ENCODE results near the gene LAMP5. TPM values are rescaled to one million over a fixed set of nuclear protein-coding genes. Genes with fewer than 3 reads are reported as not detected.

LAMP5 gene
- total RNA-seq, 5 donors from 2014 or later (not counting 1 experiment from before 2014, with no cell fraction given): not detected

GRCh38 chr20:9514072-9514460, 324 bp upstream of the LAMP5 start:
- Mint-ChIP-seq H3K4me1 (peaks cover 0 to 3% (median 0%) of the 10 kb centered on the region in 3 donors), H3K27ac (no peak overlapping the region), H3K27me3 (peaks cover 51 to 70% of the 10 kb centered on the region in 2 donors), H3K9me3 (no peaks in the 10 kb centered on the region), H3K36me3 (no peaks in the 10 kb centered on the region), H3K4me3 (no peak overlapping the region)
- ChIA-PET POLR2A (no interaction called here), CTCF (no interaction called here)
- peaks cover 22 to 33% of the 10 kb centered on the region in 2 experiments for H3K27me3 ChIP-seq (replicated peaks in 1 of 2; ENCODE audit: control insufficient read depth in 2 of 2, extremely low read depth in 1 of 2, insufficient read depth in 2 of 2, low read length in 1 of 2)
- DNase-seq (no peak), ATAC-seq (replicated peaks in 1 of 4) (no peak)
- no peaks in the 10 kb centered on the region for H3K4me1 ChIP-seq (ENCODE audit: control insufficient read depth in 1 of 2, extremely low read depth in 1 of 2, insufficient read depth in 2 of 2, low read length in 2 of 2)
- no peaks in the 10 kb centered on the region for H3K36me3 ChIP-seq (ENCODE audit: control insufficient read depth in 2 of 2, extremely low read depth in 1 of 2, insufficient read depth in 1 of 2, low read length in 1 of 2)
- no peaks in the 10 kb centered on the region for H3K9me3 ChIP-seq
- no peak overlapping the region for H3K27ac ChIP-seq (ENCODE audit: low read length)
- 13% methylated on average over 2 of the region's 9 CpGs for WGBS (ENCODE audit: insufficient coverage)
- H3K4me3 ChIP-seq (ENCODE audit: control insufficient read depth in 1 of 2, extremely low read depth in 1 of 2, low read length in 1 of 2): no peak overlapping the region

GRCh38 chr20:9515214-9515585, 810 bp downstream of the LAMP5 start:
- H3K9me3 Mint-ChIP-seq: no peaks in the 10 kb centered on the region
- Histone ChIP-seq H3K36me3 (ENCODE audit: control insufficient read depth in 2 of 2, extremely low read depth in 1 of 2, insufficient read depth in 1 of 2, low read length in 1 of 2) (no peaks in the 10 kb centered on the region), H3K9me3 (no peaks in the 10 kb centered on the region), H3K4me1 (ENCODE audit: control insufficient read depth in 1 of 2, extremely low read depth in 1 of 2, insufficient read depth in 2 of 2, low read length in 2 of 2) (no peaks in the 10 kb centered on the region), H3K27ac (ENCODE audit: low read length) (no peak overlapping the region), H3K27me3 (replicated peaks in 1 of 2; ENCODE audit: control insufficient read depth in 2 of 2, extremely low read depth in 1 of 2, insufficient read depth in 2 of 2, low read length in 1 of 2) (peaks cover 17 to 29% of the 10 kb centered on the region in 2 experiments), H3K4me3 (ENCODE audit: control insufficient read depth in 1 of 2, extremely low read depth in 1 of 2, low read length in 1 of 2) (no peak overlapping the region)
- ChIA-PET CTCF (no interaction called here), POLR2A (no interaction called here)
- H3K4me1 Mint-ChIP-seq: peaks cover 0 to 3% (median 0%) of the 10 kb centered on the region in 3 donors
- H3K4me3 Mint-ChIP-seq: no peak overlapping the region
- H3K27ac Mint-ChIP-seq: no peak overlapping the region
- 35% methylated on average over 5 of the region's 13 CpGs for WGBS (ENCODE audit: insufficient coverage)
- H3K27me3 Mint-ChIP-seq: peaks cover 42 to 62% of the 10 kb centered on the region in 2 donors
- no peaks in the 10 kb centered on the region for H3K36me3 Mint-ChIP-seq
- ATAC-seq (replicated peaks in 1 of 4): no peak
- no peak for DNase-seq

GRCh38 chr20:9515741-9516233, 1.4 kb downstream of the LAMP5 start:
- no peaks in the 10 kb centered on the region for H3K4me1 ChIP-seq (ENCODE audit: control insufficient read depth in 1 of 2, extremely low read depth in 1 of 2, insufficient read depth in 2 of 2, low read length in 2 of 2)
- H3K9me3 ChIP-seq: no peaks in the 10 kb centered on the region
- H3K4me3 ChIP-seq (ENCODE audit: control insufficient read depth in 1 of 2, extremely low read depth in 1 of 2, low read length in 1 of 2): no peak overlapping the region
- ChIA-PET CTCF (no interaction called here), POLR2A (no interaction called here)
- H3K27ac ChIP-seq (ENCODE audit: low read length): no peak overlapping the region
- H3K36me3 Mint-ChIP-seq: no peaks in the 10 kb centered on the region
- DNase-seq (no peak), ATAC-seq (replicated peaks in 1 of 4) (no peak)
- H3K27me3 ChIP-seq (replicated peaks in 1 of 2; ENCODE audit: control insufficient read depth in 2 of 2, extremely low read depth in 1 of 2, insufficient read depth in 2 of 2, low read length in 1 of 2): peaks cover 17 to 29% of the 10 kb centered on the region in 2 experiments
- no peak overlapping the region for H3K27ac Mint-ChIP-seq
- WGBS (ENCODE audit: insufficient coverage): 5% methylated on average over 38 of the region's 38 CpGs
- H3K4me3 Mint-ChIP-seq: no peak overlapping the region
- no peaks in the 10 kb centered on the region for H3K9me3 Mint-ChIP-seq
- no peaks in the 10 kb centered on the region for H3K36me3 ChIP-seq (ENCODE audit: control insufficient read depth in 2 of 2, extremely low read depth in 1 of 2, insufficient read depth in 1 of 2, low read length in 1 of 2)
- peaks cover 0 to 3% (median 0%) of the 10 kb centered on the region in 3 donors for H3K4me1 Mint-ChIP-seq
- peaks cover 44 to 62% of the 10 kb centered on the region in 2 donors for H3K27me3 Mint-ChIP-seq

- WGBS (ENCODE audit: insufficient coverage): 10% methylated on average over 27 of the region's 28 CpGs
- no peaks in the 10 kb centered on the region for H3K4me1 ChIP-seq (ENCODE audit: control insufficient read depth in 1 of 2, extremely low read depth in 1 of 2, insufficient read depth in 2 of 2, low read length in 2 of 2)
- H3K9me3 Mint-ChIP-seq: no peaks in the 10 kb centered on the region
- H3K4me1 Mint-ChIP-seq: peaks cover 0 to 3% (median 0%) of the 10 kb centered on the region in 3 donors
- no peaks in the 10 kb centered on the region for H3K36me3 Mint-ChIP-seq
- POLR2A ChIA-PET: no interaction called here
- H3K9me3 ChIP-seq: no peaks in the 10 kb centered on the region
- H3K27me3 Mint-ChIP-seq: peaks cover 46 to 60% of the 10 kb centered on the region in 2 donors
- no peak overlapping the region for H3K4me3 Mint-ChIP-seq
- H3K4me3 ChIP-seq (ENCODE audit: control insufficient read depth in 1 of 2, extremely low read depth in 1 of 2, low read length in 1 of 2): no peak overlapping the region
- H3K27ac Mint-ChIP-seq: no peak overlapping the region
- ATAC-seq (replicated peaks in 1 of 4): no peak
- CTCF ChIA-PET: no interaction called here
- H3K27ac ChIP-seq (ENCODE audit: low read length): no peak overlapping the region
- no peak for DNase-seq
- H3K27me3 ChIP-seq (replicated peaks in 1 of 2; ENCODE audit: control insufficient read depth in 2 of 2, extremely low read depth in 1 of 2, insufficient read depth in 2 of 2, low read length in 1 of 2): peaks cover 17 to 29% of the 10 kb centered on the region in 2 experiments
- H3K36me3 ChIP-seq (ENCODE audit: control insufficient read depth in 2 of 2, extremely low read depth in 1 of 2, insufficient read depth in 1 of 2, low read length in 1 of 2): no peaks in the 10 kb centered on the region
These were observed 2.0 kb downstream of the LAMP5 start for GRCh38 chr20:9516234-9516871.

- peaks cover 17 to 29% of the 10 kb centered on the region in 2 experiments for H3K27me3 ChIP-seq (replicated peaks in 1 of 2; ENCODE audit: control insufficient read depth in 2 of 2, extremely low read depth in 1 of 2, insufficient read depth in 2 of 2, low read length in 1 of 2)
- H3K36me3 ChIP-seq (ENCODE audit: control insufficient read depth in 2 of 2, extremely low read depth in 1 of 2, insufficient read depth in 1 of 2, low read length in 1 of 2): no peaks in the 10 kb centered on the region
- ATAC-seq (replicated peaks in 1 of 4) (no peak), DNase-seq (no peak)
- no peak overlapping the region for H3K4me3 ChIP-seq (ENCODE audit: control insufficient read depth in 1 of 2, extremely low read depth in 1 of 2, low read length in 1 of 2)
- POLR2A ChIA-PET: no interaction called here
- Mint-ChIP-seq H3K27ac (no peak overlapping the region), H3K4me1 (peaks cover 0 to 3% (median 0%) of the 10 kb centered on the region in 3 donors), H3K9me3 (no peaks in the 10 kb centered on the region), H3K36me3 (no peaks in the 10 kb centered on the region), H3K27me3 (peaks cover 47 to 56% of the 10 kb centered on the region in 2 donors), H3K4me3 (no peak overlapping the region)
- no peak overlapping the region for H3K27ac ChIP-seq (ENCODE audit: low read length)
- CTCF ChIA-PET: no interaction called here
- WGBS (ENCODE audit: insufficient coverage): 43% methylated on average over 2 of the region's 8 CpGs
- no peaks in the 10 kb centered on the region for H3K4me1 ChIP-seq (ENCODE audit: control insufficient read depth in 1 of 2, extremely low read depth in 1 of 2, insufficient read depth in 2 of 2, low read length in 2 of 2)
- H3K9me3 ChIP-seq: no peaks in the 10 kb centered on the region
These were observed 3.1 kb downstream of the LAMP5 start for GRCh38 chr20:9517297-9518162.

GRCh38 chr20:9518576-9519175, 4.3 kb downstream of the LAMP5 start:
- no peak overlapping the region for H3K27ac ChIP-seq (ENCODE audit: low read length)
- DNase-seq (no peak), ATAC-seq (replicated peaks in 1 of 4) (no peak)
- H3K4me1 ChIP-seq (ENCODE audit: control insufficient read depth in 1 of 2, extremely low read depth in 1 of 2, insufficient read depth in 2 of 2, low read length in 2 of 2): no peaks in the 10 kb centered on the region
- no peak overlapping the region for H3K4me3 ChIP-seq (ENCODE audit: control insufficient read depth in 1 of 2, extremely low read depth in 1 of 2, low read length in 1 of 2)
- Mint-ChIP-seq H3K9me3 (no peaks in the 10 kb centered on the region), H3K27me3 (peaks cover 43 to 53% of the 10 kb centered on the region in 2 donors), H3K4me3 (no peak overlapping the region), H3K4me1 (peaks cover 0 to 3% (median 0%) of the 10 kb centered on the region in 3 donors), H3K27ac (no peak overlapping the region), H3K36me3 (no peaks in the 10 kb centered on the region)
- no peaks in the 10 kb centered on the region for H3K9me3 ChIP-seq
- H3K36me3 ChIP-seq (ENCODE audit: control insufficient read depth in 2 of 2, extremely low read depth in 1 of 2, insufficient read depth in 1 of 2, low read length in 1 of 2): no peaks in the 10 kb centered on the region
- peaks cover 17 to 29% of the 10 kb centered on the region in 2 experiments for H3K27me3 ChIP-seq (replicated peaks in 1 of 2; ENCODE audit: control insufficient read depth in 2 of 2, extremely low read depth in 1 of 2, insufficient read depth in 2 of 2, low read length in 1 of 2)
- ChIA-PET POLR2A (no interaction called here), CTCF (no interaction called here)
- WGBS (ENCODE audit: insufficient coverage): 14% methylated on average over 3 of the region's 8 CpGs
